ENCODE data around the gene ATP10A. TPM values are rescaled to one million over a fixed set of nuclear protein-coding genes. Genes with fewer than 3 reads are reported as not detected.

The ATP10A gene
- total RNA-seq, 1 donor from 2014 or later: 0.22 TPM

GRCh38 chr15:25690673-25691543, 172.2 kb downstream of the ATP10A start:
- H3K4me3 Mint-ChIP-seq: no peak overlapping the region
- no peaks in the 10 kb centered on the region for H3K4me1 Mint-ChIP-seq
- peaks cover 2% of the 10 kb centered on the region for H3K27me3 Mint-ChIP-seq (ENCODE audit: low read depth)
- no peak overlapping the region for H3K27ac Mint-ChIP-seq
- no peak for DNase-seq (ENCODE audit: low spot score in 2 of 2, unreplicated experiment in 2 of 2)
- TF ChIP-seq CTCF (IDR thresholded peaks at IDR 0.05; ENCODE audit: unreplicated experiment): no peak
- no peaks in the 10 kb centered on the region for H3K9me3 Mint-ChIP-seq
- H3K36me3 Mint-ChIP-seq: no peaks in the 10 kb centered on the region

- Mint-ChIP-seq H3K27me3 (ENCODE audit: low read depth) (peaks cover 2% of the 10 kb centered on the region), H3K36me3 (no peaks in the 10 kb centered on the region), H3K4me1 (peaks cover 8% of the 10 kb centered on the region), H3K27ac (no peak overlapping the region), H3K4me3 (no peak overlapping the region), H3K9me3 (no peaks in the 10 kb centered on the region)
- no peak for DNase-seq (ENCODE audit: low spot score in 2 of 2, unreplicated experiment in 2 of 2)
- TF ChIP-seq CTCF (IDR thresholded peaks at IDR 0.05; ENCODE audit: unreplicated experiment): no peak
Measured at GRCh38 chr15:25689592-25689991, 173.5 kb downstream of the ATP10A start.

GRCh38 chr15:25688166-25688565, 175.0 kb downstream of the ATP10A start:
- Mint-ChIP-seq H3K27ac (no peak overlapping the region), H3K36me3 (no peaks in the 10 kb centered on the region), H3K27me3 (ENCODE audit: low read depth) (peaks cover 2% of the 10 kb centered on the region), H3K4me3 (no peak overlapping the region), H3K9me3 (no peaks in the 10 kb centered on the region), H3K4me1 (peaks cover 12% of the 10 kb centered on the region)
- DNase-seq (ENCODE audit: low spot score in 2 of 2, unreplicated experiment in 2 of 2): no peak
- TF ChIP-seq CTCF (IDR thresholded peaks at IDR 0.05; ENCODE audit: unreplicated experiment): no peak

- Mint-ChIP-seq H3K36me3 (no peaks in the 10 kb centered on the region), H3K4me1 (peaks cover 12% of the 10 kb centered on the region)
- TF ChIP-seq CTCF (IDR thresholded peaks at IDR 0.05; ENCODE audit: unreplicated experiment): no peak
Measured at GRCh38 chr15:25687689-25688088, 175.4 kb downstream of the ATP10A start.

GRCh38 chr15:25687276-25687675, 175.9 kb downstream of the ATP10A start:
- no peaks in the 10 kb centered on the region for H3K36me3 Mint-ChIP-seq
- no peak overlapping the region for H3K27ac Mint-ChIP-seq

More at GRCh38 chr15:25687689-25688088, 175.4 kb downstream of the ATP10A start:
- no peak overlapping the region for H3K27ac Mint-ChIP-seq
- no peak for DNase-seq (ENCODE audit: low spot score in 2 of 2, unreplicated experiment in 2 of 2)
- H3K4me3 Mint-ChIP-seq: no peak overlapping the region
- H3K9me3 Mint-ChIP-seq: no peaks in the 10 kb centered on the region
- peaks cover 2% of the 10 kb centered on the region for H3K27me3 Mint-ChIP-seq (ENCODE audit: low read depth)

More at GRCh38 chr15:25687276-25687675, 175.9 kb downstream of the ATP10A start:
- H3K9me3 Mint-ChIP-seq: no peaks in the 10 kb centered on the region
- DNase-seq (ENCODE audit: low spot score in 2 of 2, unreplicated experiment in 2 of 2): no peak
- H3K27me3 Mint-ChIP-seq (ENCODE audit: low read depth): peaks cover 2% of the 10 kb centered on the region
- peaks cover 12% of the 10 kb centered on the region for H3K4me1 Mint-ChIP-seq
- H3K4me3 Mint-ChIP-seq: no peak overlapping the region
- no peak for TF ChIP-seq CTCF (IDR thresholded peaks at IDR 0.05; ENCODE audit: unreplicated experiment)

Measured in mesothelial cell of epicardium (in vitro differentiated cells).